WTC11 (cell line): ENCODE measurements around the gene MAP4. TPM values are rescaled to one million over a fixed set of nuclear protein-coding genes. Genes with fewer than 3 reads are reported as not detected.

Experiments used
- ATAC-seq: fragments of 200-7000 bp; cut with Tn5 transposase; 2 replicates; pipeline ENCODE4 v1.10.0; 2021; ENCODE audit warnings: mild to moderate bottlenecking, moderate library complexity
- CTCF ChIA-PET: fragments of 300-600 bp; sonication (Branson Sonifier 250); formaldehyde crosslinking; loops from one replicate; lab custom pipeline; 2021; ENCODE audit warnings: antibody characterized with exemption; lab: Charles Lee
- POLR2A ChIA-PET: fragments of 350-600 bp; sonication (Branson Sonifier 250); formaldehyde crosslinking; loops from one replicate; lab custom pipeline; 2021; ENCODE audit warnings: antibody characterized with exemption; lab: Charles Lee
- DNase-seq: peaks from one replicate; pipeline ENCODE4 v3.0.0; 2021; ENCODE audit warnings: low spot score
- H3K27ac Mint-ChIP-seq: 2 replicates; pipeline ENCODE4 v1.8.0; 2021; ENCODE audit warnings: mixed read lengths
- H3K27me3 Mint-ChIP-seq: 2 replicates; pipeline ENCODE4 v1.8.0; 2021; ENCODE audit warnings: low read depth, mild to moderate bottlenecking, moderate library complexity, mixed read lengths
- H3K36me3 Mint-ChIP-seq: 2 replicates; pipeline ENCODE4 v1.8.0; 2021; ENCODE audit warnings: mixed read lengths
- H3K4me1 Mint-ChIP-seq: 2 replicates; pipeline ENCODE4 v1.8.0; 2022; ENCODE audit warnings: mixed read lengths
- H3K4me3 Mint-ChIP-seq: 2 replicates; pipeline ENCODE4 v1.8.0; 2021; ENCODE audit warnings: mild to moderate bottlenecking, moderate library complexity, mixed read lengths
- H3K9me3 Mint-ChIP-seq: 2 replicates; pipeline ENCODE4 v1.8.0; 2021; ENCODE audit warnings: mixed read lengths
- CREM ChIP-seq: sonication (generic); formaldehyde crosslinking; IDR thresholded peaks from 2 replicates; pipeline ENCODE4 v1.8.1; 2022; ENCODE audit warnings: mild to moderate bottlenecking, missing genetic modification reagents, moderate library complexity
- E2F5 ChIP-seq: sonication (generic); formaldehyde crosslinking; IDR thresholded peaks from 2 replicates; pipeline ENCODE4 v1.8.1; 2022; ENCODE audit warnings: mild to moderate bottlenecking, moderate library complexity, missing genetic modification reagents
- FOXK1 ChIP-seq: sonication (generic); formaldehyde crosslinking; IDR thresholded peaks from 2 replicates; pipeline ENCODE4 v1.8.0; 2022; ENCODE audit warnings: mild to moderate bottlenecking, moderate library complexity, missing genetic modification reagents
- FOXP4 ChIP-seq: sonication (generic); formaldehyde crosslinking; IDR thresholded peaks from 2 replicates; pipeline ENCODE4 v1.8.0; 2022; ENCODE audit warnings: mild to moderate bottlenecking, missing genetic modification reagents
- IRF2 ChIP-seq: sonication (generic); formaldehyde crosslinking; IDR thresholded peaks from 2 replicates; pipeline ENCODE4 v1.8.0; 2022; ENCODE audit warnings: low read depth, missing genetic modification reagents, borderline replicate concordance
- MXD4 ChIP-seq: fragments of 250-450 bp; sonication (Bioruptor Pico); IDR thresholded peaks from 2 replicates; pipeline ENCODE4 v1.8.0; 2021; ENCODE audit warnings: mild to moderate bottlenecking, moderate library complexity, borderline replicate concordance
- NFATC4 ChIP-seq: fragments of 250-450 bp; sonication (Bioruptor Pico); IDR thresholded peaks from 2 replicates; pipeline ENCODE4 v1.9.0; 2021; ENCODE audit warnings: mild to moderate bottlenecking
- NR1H2 ChIP-seq: sonication (generic); formaldehyde crosslinking; IDR thresholded peaks from 2 replicates; pipeline ENCODE4 v1.9.0; 2021; ENCODE audit warnings: mild to moderate bottlenecking, moderate library complexity, missing genetic modification reagents
- OVOL2 ChIP-seq: fragments of 250-450 bp; sonication (Bioruptor Pico); IDR thresholded peaks from 2 replicates; pipeline ENCODE4 v1.9.0; 2021; ENCODE audit warnings: mild to moderate bottlenecking, borderline replicate concordance
- PRDM15 ChIP-seq: sonication (generic); formaldehyde crosslinking; IDR thresholded peaks from 2 replicates; pipeline ENCODE4 v1.8.0; 2022; ENCODE audit warnings: missing genetic modification reagents
- PRRX2 ChIP-seq: fragments of 250-450 bp; sonication (Bioruptor Pico); IDR thresholded peaks from 2 replicates; pipeline ENCODE4 v1.8.0; 2021; ENCODE audit warnings: mild to moderate bottlenecking
- SMAD3 ChIP-seq: sonication (generic); formaldehyde crosslinking; IDR thresholded peaks from 2 replicates; pipeline ENCODE4 v1.8.0; 2022; ENCODE audit warnings: missing genetic modification reagents, mild to moderate bottlenecking, borderline replicate concordance
- SMAD4 ChIP-seq: sonication (generic); formaldehyde crosslinking; IDR thresholded peaks from 2 replicates; pipeline ENCODE4 v1.8.0; 2022; ENCODE audit warnings: mild to moderate bottlenecking, missing genetic modification reagents
- SP1 ChIP-seq: sonication (generic); formaldehyde crosslinking; conservative IDR thresholded peaks from 2 replicates; pipeline ENCODE4 v1.8.1; 2022; ENCODE audit warnings: missing genetic modification reagents
- ZBTB43 ChIP-seq: sonication (generic); formaldehyde crosslinking; IDR thresholded peaks from 2 replicates; pipeline ENCODE4 v1.8.1; 2023; ENCODE audit warnings: mild to moderate bottlenecking, missing genetic modification reagents
- ZNF232 ChIP-seq: sonication (generic); formaldehyde crosslinking; IDR thresholded peaks from 2 replicates; pipeline ENCODE4 v1.8.0; 2022; ENCODE audit warnings: mild to moderate bottlenecking, missing genetic modification reagents
- ZNF425 ChIP-seq: fragments of 250-450 bp; sonication (Bioruptor Pico); conservative IDR thresholded peaks from 2 replicates; pipeline ENCODE4 v1.9.0; 2021; ENCODE audit warnings: mild to moderate bottlenecking
- ZNF532 ChIP-seq: fragments of 250-450 bp; sonication (Bioruptor Pico); IDR thresholded peaks from 2 replicates; pipeline ENCODE4 v1.9.0; 2021; ENCODE audit warnings: mild to moderate bottlenecking, borderline replicate concordance
- total RNA-seq: library from RNA; stranded (reverse); gene quantifications from 3 replicates; pipeline ENCODE4 v1.2.3, GENCODE V29; 2021

The MAP4 gene
- total RNA-seq, 1 experiment from 2014 or later, result 199 TPM

GRCh38 chr3:47974974-47975470 lies 41.2 kb downstream of the MAP4 start:
- CTCF ChIA-PET, result interaction anchor here (0.8 kb wide), 1 partner anchor 13 kb away, joined by 3 read pairs; no protein-coding TSS in a partner anchor
- H3K9me3 Mint-ChIP-seq, result no peaks in the 10 kb centered on the region
- H3K4me3 Mint-ChIP-seq, result no peak overlapping the region
- H3K27ac Mint-ChIP-seq, result 0 out of 2 replicates have a peak overlapping the region, but pooled peaks have one; percentile 10
- no peak for DNase-seq
- H3K4me1 Mint-ChIP-seq, result no peaks in the 10 kb centered on the region
- peaks cover 3% of the 10 kb centered on the region; the same call in 1 of the 2 replicates for H3K36me3 Mint-ChIP-seq
- no peak for ATAC-seq
- no peaks in the 10 kb centered on the region for H3K27me3 Mint-ChIP-seq
- TF ChIP-seq FOXP4 (no peak), E2F5 (CRISPR knock-in tag) (no peak), MXD4 (CRISPR knock-in tag) (no peak), SP1 (CRISPR knock-in tag) (no peak)
- TF ChIP-seq, all 79 proteins: peak for 0
- POLR2A ChIA-PET, result no interaction called here

GRCh38 chr3:47971081-47971480 lies 45.1 kb downstream of the MAP4 start:
- TF ChIP-seq PRRX2 (CRISPR knock-in tag) (no peak), NR1H2 (CRISPR knock-in tag) (no peak), MXD4 (CRISPR knock-in tag) (no peak), NFATC4 (no peak), IRF2 (CRISPR knock-in tag) (no peak), ZNF232 (CRISPR knock-in tag) (no peak), ZNF532 (CRISPR knock-in tag) (no peak), ZBTB43 (no peak), PRDM15 (no peak), SMAD4 (CRISPR knock-in tag) (no peak), OVOL2 (CRISPR knock-in tag) (no peak), ZNF425 (CRISPR knock-in tag) (no peak), SMAD3 (no peak), FOXK1 (CRISPR knock-in tag) (no peak), CREM (CRISPR knock-in tag) (no peak)
- Mint-ChIP-seq H3K27ac (no peak overlapping the region), H3K9me3 (no peaks in the 10 kb centered on the region), H3K4me1 (no peaks in the 10 kb centered on the region), H3K4me3 (no peak overlapping the region), H3K36me3 (peaks cover 3% of the 10 kb centered on the region; the same call in 1 of the 2 replicates), H3K27me3 (no peaks in the 10 kb centered on the region)
- CTCF ChIA-PET, result interaction anchor here (1.3 kb wide), 1 partner anchor 223 kb away, joined by 3 read pairs; no protein-coding TSS in a partner anchor
- DNase-seq (no peak), ATAC-seq (no peak)
- POLR2A ChIA-PET, result no interaction called here
